ENCODE results near the gene NR5A2. TPM values are rescaled to one million over a fixed set of nuclear protein-coding genes. Genes with fewer than 3 reads are reported as not detected.

Gene NR5A2
- total RNA-seq, 1 donor from 2014 or later: 12.7 TPM

GRCh38 chr1:200022239-200022804, 5.2 kb upstream of the NR5A2 start:
- TF ChIP-seq CTCF (IDR thresholded peaks at IDR 0.05): no peak
- no peak for DNase-seq (ENCODE audit: low spot score in 2 of 2)
- intact Hi-C loops (cut with DNase I): no loop called here

GRCh38 chr1:200028586-200029034, 1.1 kb downstream of the NR5A2 start:
- Histone ChIP-seq H3K4me1 (no peaks in the 10 kb centered on the region), H3K9me3 (no peaks in the 10 kb centered on the region), H3K27ac (no peak overlapping the region), H3K27me3 (no peaks in the 10 kb centered on the region), H3K4me3 (peak overlapping the region; percentile 47 to 49), H3K36me3 (no peaks in the 10 kb centered on the region)
- intact Hi-C loops (cut with DNase I): no loop called here
- TF ChIP-seq CTCF (IDR thresholded peaks at IDR 0.05): no peak
- no peak for DNase-seq (ENCODE audit: low spot score in 2 of 2)

More at GRCh38 chr1:200022239-200022804, 5.2 kb upstream of the NR5A2 start:
- Histone ChIP-seq H3K9me3 (no peaks in the 10 kb centered on the region), H3K27ac (no peak overlapping the region), H3K4me1 (no peaks in the 10 kb centered on the region), H3K36me3 (no peaks in the 10 kb centered on the region), H3K27me3 (no peaks in the 10 kb centered on the region), H3K4me3 (no peak overlapping the region)

- Histone ChIP-seq H3K27ac (no peak overlapping the region), H3K9me3 (no peaks in the 10 kb centered on the region), H3K4me3 (peak overlapping the region; percentile 47 to 49), H3K4me1 (no peaks in the 10 kb centered on the region), H3K27me3 (no peaks in the 10 kb centered on the region), H3K36me3 (no peaks in the 10 kb centered on the region)
- no peak for TF ChIP-seq CTCF (IDR thresholded peaks at IDR 0.05)
- no peak for DNase-seq (ENCODE audit: low spot score in 2 of 2)
- intact Hi-C loops (cut with DNase I): no loop called here
Observed at GRCh38 chr1:200029035-200029821, 1.7 kb downstream of the NR5A2 start.

- Histone ChIP-seq H3K4me3 (peak overlapping the region in 1 of 2 donors; percentile 49), H3K4me1 (no peaks in the 10 kb centered on the region), H3K36me3 (no peaks in the 10 kb centered on the region), H3K27ac (no peak overlapping the region), H3K27me3 (no peaks in the 10 kb centered on the region), H3K9me3 (no peaks in the 10 kb centered on the region)
- intact Hi-C loops (cut with DNase I): no loop called here
- DNase-seq (ENCODE audit: low spot score in 2 of 2): no peak
- TF ChIP-seq CTCF (IDR thresholded peaks at IDR 0.05): no peak
Observed at GRCh38 chr1:200029822-200030152, 2.3 kb downstream of the NR5A2 start.

- Histone ChIP-seq H3K9me3 (no peaks in the 10 kb centered on the region), H3K4me1 (peaks cover 0 to 6% of the 10 kb centered on the region in 2 donors), H3K27ac (no peak overlapping the region), H3K36me3 (no peaks in the 10 kb centered on the region), H3K4me3 (no peak overlapping the region), H3K27me3 (peaks cover 3% of the 10 kb centered on the region)
- intact Hi-C loops (cut with DNase I): no loop called here
- no peak for DNase-seq (ENCODE audit: low spot score in 2 of 2)
- no peak for TF ChIP-seq CTCF (IDR thresholded peaks at IDR 0.05)
Observed at GRCh38 chr1:200030791-200031190, 3.3 kb downstream of the NR5A2 start.

All from ascending aorta (tissue), 2 donors.